ENCODE measurements around the gene ATRN. TPM values are rescaled to one million over a fixed set of nuclear protein-coding genes. Genes with fewer than 3 reads are reported as not detected.
A peak's percentile ranks its signal among the peaks of the same experiment; 100 is the strongest.
"Not testable (repeated sequence)": the region's sequence is repeated elsewhere in the genome, so short reads cannot be mapped to it uniquely, and the experiment has no call there.

The ATRN gene
- total RNA-seq = 10.9 and 11.9 TPM in 2 replicates

GRCh38 chr20:3470627-3471396, at the start of gene ATRN:
Gene ATRN (plus strand): TSS chr20:3471018. CDS start chr20:3471108, 90 bp downstream.
- Mint-ChIP-seq H3K36me3 (ENCODE audit: low read depth) (no peaks in the 10 kb centered on the region), H3K4me1 (ENCODE audit: low read depth) (peaks cover 28% of the 10 kb centered on the region), H3K27ac (peak within 1 kb of the TSS; percentile 55), H3K4me3 (peak within 1 kb of the TSS; percentile 91), H3K27me3 (ENCODE audit: insufficient read depth) (peaks cover 12% of the 10 kb centered on the region), H3K9me3 (no peaks in the 10 kb centered on the region)
- peak; percentile 84 for DNase-seq (ENCODE audit: low spot score)
- intact Hi-C loops (cut with micrococcal nuclease) = loop anchor here (1.0 to 10.0 kb wide), 6 partner anchors 51 to 344 kb away; partner anchors contain the start of genes ADISSP, DDRGK1, FASTKD5 and ITPA

DNA sequence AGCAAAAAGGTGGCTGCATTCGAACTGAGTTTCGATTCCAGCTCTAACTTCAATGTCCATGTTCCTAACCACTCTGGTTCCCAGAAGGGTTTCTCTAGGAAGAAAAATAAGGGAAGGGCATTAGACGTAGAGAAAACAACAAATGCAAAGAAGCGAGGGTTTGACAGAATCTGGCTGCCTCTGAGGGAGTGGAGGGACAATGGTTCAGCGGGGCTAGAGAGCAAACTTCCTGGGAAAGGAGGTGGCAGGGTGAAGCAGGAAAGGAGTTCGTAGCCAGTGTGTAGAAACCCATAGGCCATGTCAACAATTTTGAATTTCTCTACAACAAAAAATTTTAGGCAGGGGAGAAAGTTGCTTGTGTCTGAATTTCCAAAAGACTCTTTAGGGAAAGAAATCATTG, 48.8 kb upstream of the ATRN start:
- intact Hi-C loops (cut with micrococcal nuclease) = no loop called here
- Mint-ChIP-seq H3K4me3 (no peak overlapping the region), H3K27me3 (ENCODE audit: insufficient read depth) (peaks cover 6% of the 10 kb centered on the region), H3K9me3 (peaks cover 4% of the 10 kb centered on the region), H3K27ac (peak overlapping the region; percentile 42), H3K36me3 (ENCODE audit: low read depth) (no peaks in the 10 kb centered on the region), H3K4me1 (ENCODE audit: low read depth) (peaks cover 10% of the 10 kb centered on the region)
- DNase-seq (ENCODE audit: low spot score) = no peak

DNA sequence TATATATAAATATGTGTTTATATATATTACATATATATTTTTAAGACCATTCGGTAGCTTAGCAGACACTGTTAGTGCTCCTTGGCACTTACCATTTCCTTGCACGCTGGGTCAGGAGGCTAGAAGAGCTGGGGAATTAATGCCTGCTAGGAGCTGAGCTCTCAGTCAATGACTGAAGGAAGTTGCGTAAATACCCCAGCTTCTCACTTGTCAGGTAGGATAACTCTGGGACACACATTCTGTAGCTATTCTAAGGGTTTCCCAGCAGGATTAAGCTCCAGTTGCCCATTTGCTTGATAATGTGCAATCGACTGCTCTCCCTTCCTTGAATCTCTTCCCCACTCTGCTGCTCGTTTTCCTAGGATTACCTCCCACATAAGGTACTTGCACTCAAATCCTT, 47.7 kb upstream of the ATRN start:
- intact Hi-C loops (cut with micrococcal nuclease) = no loop called here
- no peaks in the 10 kb centered on the region for H3K36me3 Mint-ChIP-seq (ENCODE audit: low read depth)
- H3K4me1 Mint-ChIP-seq (ENCODE audit: low read depth) = peaks cover 10% of the 10 kb centered on the region
- no peak overlapping the region for H3K4me3 Mint-ChIP-seq
- peaks cover 4% of the 10 kb centered on the region for H3K9me3 Mint-ChIP-seq
- no peak overlapping the region for H3K27ac Mint-ChIP-seq
- no peak for DNase-seq (ENCODE audit: low spot score)
- H3K27me3 Mint-ChIP-seq (ENCODE audit: insufficient read depth) = peaks cover 9% of the 10 kb centered on the region

GRCh38 chr20:3426766-3427165, 44.1 kb upstream of the ATRN start:
- H3K4me3 Mint-ChIP-seq; H3K4me1 Mint-ChIP-seq (ENCODE audit: low read depth); H3K9me3 Mint-ChIP-seq; intact Hi-C loops (cut with micrococcal nuclease); H3K36me3 Mint-ChIP-seq (ENCODE audit: low read depth); H3K27ac Mint-ChIP-seq; DNase-seq (ENCODE audit: low spot score): not testable (repeated sequence)
- H3K27me3 Mint-ChIP-seq (ENCODE audit: insufficient read depth) = peaks cover 20% of the 10 kb centered on the region

DNA sequence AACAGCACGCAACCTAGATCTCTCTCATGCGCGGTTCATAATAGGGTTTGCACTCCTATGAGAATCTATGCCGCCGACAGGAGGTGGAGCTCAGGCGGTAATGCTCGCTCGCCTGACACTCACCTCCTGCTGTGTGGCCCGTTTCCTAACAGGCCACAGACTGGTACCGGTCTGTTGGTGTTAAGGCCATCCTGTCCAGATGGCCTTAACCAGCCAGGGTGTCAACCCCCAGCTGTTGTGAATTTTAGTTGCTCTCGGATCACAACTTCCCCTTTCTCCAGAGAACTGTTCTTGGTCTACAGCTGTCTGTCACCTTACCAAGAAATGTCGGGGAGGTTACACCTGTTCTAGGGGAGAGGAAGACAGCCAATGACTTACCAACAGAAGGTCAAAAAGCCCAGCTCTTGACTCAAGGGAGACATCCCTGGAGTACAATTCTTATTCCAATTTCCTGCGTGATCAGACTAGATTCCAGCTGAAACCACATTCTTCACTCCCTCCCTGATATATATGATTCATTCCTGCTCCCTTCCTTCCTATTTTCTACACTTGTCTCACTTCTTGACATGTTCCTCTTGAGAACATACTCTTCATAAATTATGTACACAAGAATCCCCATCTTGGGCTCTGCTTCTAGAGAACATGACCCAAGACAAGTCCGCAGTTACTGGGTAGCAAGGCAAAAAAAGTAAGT, 40.3 kb upstream of the ATRN start:
- H3K9me3 Mint-ChIP-seq = no peaks in the 10 kb centered on the region
- H3K27ac Mint-ChIP-seq = no peak overlapping the region
- peaks cover 20% of the 10 kb centered on the region for H3K27me3 Mint-ChIP-seq (ENCODE audit: insufficient read depth)
- no peak overlapping the region for H3K4me3 Mint-ChIP-seq
- intact Hi-C loops (cut with micrococcal nuclease) = no loop called here
- no peaks in the 10 kb centered on the region for H3K36me3 Mint-ChIP-seq (ENCODE audit: low read depth)
- H3K4me1 Mint-ChIP-seq (ENCODE audit: low read depth) = no peaks in the 10 kb centered on the region
- no peak for DNase-seq (ENCODE audit: low spot score)

GRCh38 chr20:3431109-3431508, 39.7 kb upstream of the ATRN start:
- Mint-ChIP-seq H3K9me3 (no peaks in the 10 kb centered on the region), H3K27ac (no peak overlapping the region), H3K4me1 (ENCODE audit: low read depth) (no peaks in the 10 kb centered on the region), H3K36me3 (ENCODE audit: low read depth) (no peaks in the 10 kb centered on the region), H3K27me3 (ENCODE audit: insufficient read depth) (peaks cover 20% of the 10 kb centered on the region), H3K4me3 (no peak overlapping the region)
- DNase-seq (ENCODE audit: low spot score) = no peak
- intact Hi-C loops (cut with micrococcal nuclease) = no loop called here

DNA sequence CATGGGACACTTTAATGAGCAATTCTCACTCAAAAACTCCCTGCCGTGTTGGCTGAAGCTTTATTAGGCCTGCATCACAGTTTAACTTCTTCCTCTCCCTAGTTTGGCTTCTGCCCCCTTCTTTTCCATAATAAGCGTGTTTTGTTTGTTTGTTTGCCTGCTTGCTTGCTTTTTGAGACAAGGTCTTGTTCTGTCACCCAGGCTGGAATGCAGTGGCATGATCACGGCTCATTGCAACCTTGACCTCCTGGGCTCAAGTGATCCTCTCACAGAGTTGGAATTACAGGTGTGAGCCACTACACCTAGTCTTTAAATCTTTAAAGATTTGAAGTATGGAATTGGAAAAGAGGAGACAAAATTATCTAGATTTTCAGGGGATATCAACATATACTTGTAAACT, 38.0 kb upstream of the ATRN start:
- H3K4me3 Mint-ChIP-seq = no peak overlapping the region
- no peak for DNase-seq (ENCODE audit: low spot score)
- intact Hi-C loops (cut with micrococcal nuclease) = no loop called here
- no peak overlapping the region for H3K27ac Mint-ChIP-seq
- H3K9me3 Mint-ChIP-seq = no peaks in the 10 kb centered on the region
- no peaks in the 10 kb centered on the region for H3K4me1 Mint-ChIP-seq (ENCODE audit: low read depth)
- no peaks in the 10 kb centered on the region for H3K36me3 Mint-ChIP-seq (ENCODE audit: low read depth)
- H3K27me3 Mint-ChIP-seq (ENCODE audit: insufficient read depth) = peaks cover 13% of the 10 kb centered on the region

DNA sequence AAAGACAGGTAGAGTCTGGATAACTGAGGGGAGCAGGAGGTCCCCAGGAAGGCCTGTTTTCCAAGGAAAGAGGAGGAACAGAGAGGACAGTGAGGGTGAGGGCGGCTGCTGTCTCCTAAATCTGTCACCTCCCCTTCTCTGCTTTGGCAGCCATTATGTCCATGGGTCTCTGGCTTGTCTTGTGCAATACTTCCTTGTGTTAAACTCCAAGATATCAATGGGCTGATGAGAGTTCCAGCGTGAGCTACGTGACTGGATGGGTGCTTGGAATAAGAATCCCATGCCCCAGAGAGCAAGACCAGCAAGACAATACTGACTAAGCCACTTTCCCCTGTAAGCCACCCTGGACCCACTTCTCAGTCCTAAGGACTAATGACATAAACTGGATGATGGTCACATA, 37.1 kb upstream of the ATRN start:
- Mint-ChIP-seq H3K27me3 (ENCODE audit: insufficient read depth) (peaks cover 16% of the 10 kb centered on the region), H3K4me1 (ENCODE audit: low read depth) (no peaks in the 10 kb centered on the region), H3K36me3 (ENCODE audit: low read depth) (no peaks in the 10 kb centered on the region), H3K4me3 (no peak overlapping the region), H3K9me3 (no peaks in the 10 kb centered on the region), H3K27ac (no peak overlapping the region)
- intact Hi-C loops (cut with micrococcal nuclease) = no loop called here
- no peak for DNase-seq (ENCODE audit: low spot score)

DNA sequence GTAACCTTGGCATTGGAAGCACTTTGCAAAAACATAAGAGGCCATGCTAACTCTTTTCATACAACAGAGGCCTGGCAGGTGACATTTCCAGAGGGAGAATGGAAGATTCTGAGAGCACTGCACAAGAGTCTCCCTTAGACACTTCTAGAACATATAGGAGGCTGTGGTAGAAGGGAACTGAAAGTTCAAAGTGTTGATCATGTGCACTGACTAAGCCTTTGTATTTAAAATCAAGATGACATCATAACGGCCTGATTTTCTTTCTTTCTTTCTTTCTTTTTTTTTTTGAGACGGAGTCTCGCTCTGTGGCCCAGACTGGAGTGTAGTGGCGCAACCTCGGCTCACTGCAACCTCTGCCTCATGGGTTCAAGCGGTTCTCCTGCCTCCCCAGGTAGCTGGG, 36.6 kb upstream of the ATRN start:
- DNase-seq (ENCODE audit: low spot score) = no peak

GRCh38 chr20:3436864-3437574, 33.8 kb upstream of the ATRN start:
- Mint-ChIP-seq H3K4me3 (no peak overlapping the region), H3K36me3 (ENCODE audit: low read depth) (no peaks in the 10 kb centered on the region)

More for the DNA sequence above, 36.6 kb upstream of the ATRN start:
- H3K27ac Mint-ChIP-seq = no peak overlapping the region
- H3K36me3 Mint-ChIP-seq (ENCODE audit: low read depth) = no peaks in the 10 kb centered on the region
- intact Hi-C loops (cut with micrococcal nuclease) = no loop called here
- H3K4me1 Mint-ChIP-seq (ENCODE audit: low read depth) = no peaks in the 10 kb centered on the region
- H3K9me3 Mint-ChIP-seq = no peaks in the 10 kb centered on the region
- peaks cover 17% of the 10 kb centered on the region for H3K27me3 Mint-ChIP-seq (ENCODE audit: insufficient read depth)
- H3K4me3 Mint-ChIP-seq = no peak overlapping the region

GRCh38 chr20:3446779-3447178, 24.0 kb upstream of the ATRN start:
- Mint-ChIP-seq H3K36me3 (ENCODE audit: low read depth) (no peaks in the 10 kb centered on the region), H3K9me3 (no peaks in the 10 kb centered on the region), H3K4me3 (no peak overlapping the region), H3K27ac (no peak overlapping the region), H3K27me3 (ENCODE audit: insufficient read depth) (peaks cover 37% of the 10 kb centered on the region), H3K4me1 (ENCODE audit: low read depth) (no peaks in the 10 kb centered on the region)
- intact Hi-C loops (cut with micrococcal nuclease) = no loop called here
- DNase-seq (ENCODE audit: low spot score) = no peak

More at GRCh38 chr20:3436864-3437574, 33.8 kb upstream of the ATRN start:
- no peaks in the 10 kb centered on the region for H3K9me3 Mint-ChIP-seq
- intact Hi-C loops (cut with micrococcal nuclease) = no loop called here
- H3K27me3 Mint-ChIP-seq (ENCODE audit: insufficient read depth) = peaks cover 8% of the 10 kb centered on the region
- no peak overlapping the region for H3K27ac Mint-ChIP-seq
- H3K4me1 Mint-ChIP-seq (ENCODE audit: low read depth) = no peaks in the 10 kb centered on the region
- no peak for DNase-seq (ENCODE audit: low spot score)

DNA sequence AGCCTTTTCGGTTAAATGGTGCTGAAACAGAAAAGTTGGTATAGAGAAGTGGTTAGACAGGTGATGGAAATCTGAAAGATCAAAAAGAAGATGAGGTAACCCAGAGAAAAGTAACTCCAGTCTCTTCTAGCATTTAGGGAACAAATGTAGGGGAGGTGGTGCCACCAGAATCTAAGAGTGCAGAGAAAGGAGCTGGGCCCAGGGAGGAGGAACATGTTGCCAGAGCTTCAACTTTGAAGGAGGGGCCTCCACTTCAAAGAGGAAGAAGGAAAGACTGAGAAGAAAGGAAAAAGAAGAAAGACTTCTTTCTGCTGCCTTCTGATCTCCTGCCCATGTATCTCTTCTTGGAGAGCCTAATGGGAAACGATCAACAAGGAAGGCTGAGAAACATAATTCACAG, 23.5 kb upstream of the ATRN start:
- Mint-ChIP-seq H3K4me1 (ENCODE audit: low read depth) (no peaks in the 10 kb centered on the region), H3K27ac (no peak overlapping the region), H3K36me3 (ENCODE audit: low read depth) (no peaks in the 10 kb centered on the region), H3K4me3 (no peak overlapping the region), H3K9me3 (no peaks in the 10 kb centered on the region), H3K27me3 (ENCODE audit: insufficient read depth) (peaks cover 37% of the 10 kb centered on the region)
- intact Hi-C loops (cut with micrococcal nuclease) = no loop called here
- no peak for DNase-seq (ENCODE audit: low spot score)

- H3K27ac Mint-ChIP-seq = no peak overlapping the region
- H3K4me3 Mint-ChIP-seq = no peak overlapping the region
- intact Hi-C loops (cut with micrococcal nuclease) = no loop called here
- DNase-seq (ENCODE audit: low spot score) = no peak
- no peaks in the 10 kb centered on the region for H3K9me3 Mint-ChIP-seq
- no peaks in the 10 kb centered on the region for H3K36me3 Mint-ChIP-seq (ENCODE audit: low read depth)
- peaks cover 32% of the 10 kb centered on the region for H3K27me3 Mint-ChIP-seq (ENCODE audit: insufficient read depth)
- H3K4me1 Mint-ChIP-seq (ENCODE audit: low read depth) = no peaks in the 10 kb centered on the region
Observed at GRCh38 chr20:3449319-3449718, 21.5 kb upstream of the ATRN start.

Data from activated T-helper 1 cell treated with anti-CD3 and anti-CD28 coated beads, Interleukin-12 subunit alpha, Interleukin-12 subunit beta, Interleukin-2, Interleukin-4 antibody, amounts not matched to agents 30 ng/mL and 10 ng/mL and 1 ng/mL, durations not matched to agents 14 hours and 24 hours and 36 hours (primary cell).